ENCODE data around the gene HTR3A.

The HTR3A gene

DNA sequence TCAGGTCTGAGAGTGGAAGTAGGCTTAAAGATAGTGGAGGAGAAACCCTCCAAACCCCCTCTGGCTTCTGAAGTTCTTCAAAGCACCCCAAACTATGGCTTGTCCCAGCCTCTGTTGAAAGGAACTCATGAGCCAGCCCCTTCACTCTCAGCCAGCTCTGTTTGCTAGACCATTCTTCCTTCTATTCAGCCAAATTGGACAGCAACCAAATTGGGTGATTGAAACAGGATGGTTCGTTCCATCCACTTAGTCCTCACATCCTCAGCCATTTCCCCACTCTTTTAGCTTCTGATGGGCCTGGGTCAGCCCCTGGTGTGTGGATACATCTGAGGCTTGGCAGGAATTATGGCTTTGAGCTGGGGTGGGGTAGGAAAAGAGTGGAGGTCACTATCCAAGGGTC, 4.5 kb downstream of the HTR3A start:
- DNase-seq (ENCODE audit: low spot score), result no peak

DNA sequence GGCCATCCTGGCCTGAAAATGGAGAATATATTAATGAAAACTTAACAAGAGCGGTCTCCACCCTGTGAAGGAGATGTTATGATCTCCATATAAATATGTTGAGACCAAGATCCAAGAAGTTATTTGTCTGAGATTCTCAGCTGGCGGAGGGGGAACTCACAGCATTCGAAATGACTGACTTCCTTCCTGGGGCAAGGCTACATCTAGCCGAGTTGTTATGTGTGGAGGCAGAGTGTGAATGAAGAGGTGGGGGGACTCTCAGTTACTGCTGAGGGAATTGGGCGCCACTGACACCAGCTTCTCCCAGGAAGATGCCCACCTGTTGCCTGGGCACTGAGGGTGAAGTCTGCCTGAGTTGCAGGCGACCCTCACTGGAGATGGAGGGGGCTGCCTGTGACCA, 5.9 kb downstream of the HTR3A start:
- no peak for DNase-seq (ENCODE audit: low spot score)

DNA sequence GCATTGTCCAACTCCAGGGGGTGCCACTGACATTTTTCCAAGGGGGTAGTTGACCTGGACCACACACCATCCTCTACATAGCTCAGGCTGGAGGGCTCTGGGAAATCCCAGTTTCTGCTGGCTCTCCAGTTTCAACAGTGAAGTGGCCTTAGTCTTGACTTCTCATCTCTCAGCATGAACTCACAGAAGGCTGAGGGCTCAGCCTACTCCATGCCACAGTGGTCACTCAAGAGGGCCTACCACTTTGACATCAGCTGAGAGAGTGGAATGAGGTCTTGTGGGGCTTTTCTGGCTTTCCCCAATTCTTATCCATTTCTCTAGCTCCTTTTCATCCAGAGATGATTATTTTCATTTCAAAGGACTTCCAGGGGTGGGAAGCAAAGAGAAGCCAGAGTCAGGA, 7.4 kb downstream of the HTR3A start:
- no peak for DNase-seq (ENCODE audit: low spot score)

DNA sequence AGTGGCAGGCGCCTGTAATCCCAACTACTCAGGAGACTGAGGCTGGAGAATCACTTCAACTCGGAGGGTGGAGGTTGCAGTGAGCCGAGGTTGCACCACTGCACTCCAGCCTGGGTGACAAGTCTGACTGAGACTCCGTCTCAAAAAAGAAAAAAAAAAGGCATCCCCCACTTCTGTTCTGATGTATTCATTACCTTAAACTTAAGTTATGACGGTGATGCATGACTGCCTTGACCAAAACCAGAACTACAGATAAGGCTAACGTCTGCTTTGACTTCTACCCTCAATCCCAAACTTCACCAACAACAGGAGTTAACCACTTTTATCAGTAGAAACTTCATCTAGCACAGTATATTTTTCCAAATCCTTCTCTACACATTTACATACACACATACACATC, 9.9 kb downstream of the HTR3A start:
- no peak for DNase-seq (ENCODE audit: low spot score)

DNA sequence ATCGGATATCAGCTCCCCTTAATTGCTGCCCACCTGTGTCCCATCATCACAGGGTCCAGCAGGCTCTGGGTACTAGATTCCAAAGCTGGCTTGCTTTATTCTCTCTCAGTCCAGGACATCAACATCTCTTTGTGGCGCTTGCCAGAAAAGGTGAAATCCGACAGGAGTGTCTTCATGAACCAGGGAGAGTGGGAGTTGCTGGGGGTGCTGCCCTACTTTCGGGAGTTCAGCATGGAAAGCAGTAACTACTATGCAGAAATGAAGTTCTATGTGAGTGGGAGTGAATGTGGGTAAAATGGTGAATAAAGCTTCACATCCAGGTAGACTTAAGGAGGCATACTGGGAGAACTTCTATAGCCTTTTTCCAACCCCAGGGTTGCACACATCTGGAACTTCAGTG, 11.0 kb downstream of the HTR3A start:
- no peak for DNase-seq (ENCODE audit: low spot score)

DNA sequence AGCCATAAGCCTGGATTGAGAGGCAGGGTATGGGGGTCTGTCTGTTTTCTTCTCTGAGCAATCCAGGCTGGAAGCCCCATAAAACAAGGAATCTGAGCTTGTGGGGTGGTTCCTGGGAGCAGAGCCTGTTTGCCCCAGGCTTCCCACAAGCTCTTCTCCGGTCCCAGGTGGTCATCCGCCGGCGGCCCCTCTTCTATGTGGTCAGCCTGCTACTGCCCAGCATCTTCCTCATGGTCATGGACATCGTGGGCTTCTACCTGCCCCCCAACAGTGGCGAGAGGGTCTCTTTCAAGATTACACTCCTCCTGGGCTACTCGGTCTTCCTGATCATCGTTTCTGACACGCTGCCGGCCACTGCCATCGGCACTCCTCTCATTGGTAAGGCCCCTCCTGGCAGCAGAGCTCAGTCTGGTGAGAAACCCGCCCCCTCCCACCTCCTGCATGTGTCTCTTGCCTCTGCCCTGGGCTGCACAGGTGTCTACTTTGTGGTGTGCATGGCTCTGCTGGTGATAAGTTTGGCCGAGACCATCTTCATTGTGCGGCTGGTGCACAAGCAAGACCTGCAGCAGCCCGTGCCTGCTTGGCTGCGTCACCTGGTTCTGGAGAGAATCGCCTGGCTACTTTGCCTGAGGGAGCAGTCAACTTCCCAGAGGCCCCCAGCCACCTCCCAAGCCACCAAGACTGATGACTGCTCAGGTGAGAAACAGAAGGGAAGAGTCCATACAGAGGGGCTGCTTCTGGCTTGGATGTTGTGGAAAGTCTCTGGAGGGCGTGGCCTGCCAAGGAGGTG, 11.6 kb downstream of the HTR3A start:
- DNase-seq (ENCODE audit: low spot score), result no peak

DNA sequence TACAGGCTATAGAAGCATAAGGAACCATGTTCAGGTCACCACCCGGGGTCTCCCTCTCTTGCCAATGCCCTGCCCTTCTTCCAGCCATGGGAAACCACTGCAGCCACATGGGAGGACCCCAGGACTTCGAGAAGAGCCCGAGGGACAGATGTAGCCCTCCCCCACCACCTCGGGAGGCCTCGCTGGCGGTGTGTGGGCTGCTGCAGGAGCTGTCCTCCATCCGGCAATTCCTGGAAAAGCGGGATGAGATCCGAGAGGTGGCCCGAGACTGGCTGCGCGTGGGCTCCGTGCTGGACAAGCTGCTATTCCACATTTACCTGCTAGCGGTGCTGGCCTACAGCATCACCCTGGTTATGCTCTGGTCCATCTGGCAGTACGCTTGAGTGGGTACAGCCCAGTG, 14.5 kb downstream of the HTR3A start:
- DNase-seq (ENCODE audit: low spot score), result no peak

DNA sequence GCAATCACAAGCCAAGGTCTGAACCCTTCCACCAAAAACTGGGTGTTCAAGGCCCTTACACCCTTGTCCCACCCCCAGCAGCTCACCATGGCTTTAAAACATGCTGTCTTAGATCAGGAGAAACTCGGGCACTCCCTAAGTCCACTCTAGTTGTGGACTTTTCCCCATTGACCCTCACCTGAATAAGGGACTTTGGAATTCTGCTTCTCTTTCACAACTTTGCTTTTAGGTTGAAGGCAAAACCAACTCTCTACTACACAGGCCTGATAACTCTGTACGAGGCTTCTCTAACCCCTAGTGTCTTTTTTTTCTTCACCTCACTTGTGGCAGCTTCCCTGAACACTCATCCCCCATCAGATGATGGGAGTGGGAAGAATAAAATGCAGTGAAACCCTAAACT, 15.0 kb downstream of the HTR3A start:
- DNase-seq (ENCODE audit: low spot score), result no peak

DNA sequence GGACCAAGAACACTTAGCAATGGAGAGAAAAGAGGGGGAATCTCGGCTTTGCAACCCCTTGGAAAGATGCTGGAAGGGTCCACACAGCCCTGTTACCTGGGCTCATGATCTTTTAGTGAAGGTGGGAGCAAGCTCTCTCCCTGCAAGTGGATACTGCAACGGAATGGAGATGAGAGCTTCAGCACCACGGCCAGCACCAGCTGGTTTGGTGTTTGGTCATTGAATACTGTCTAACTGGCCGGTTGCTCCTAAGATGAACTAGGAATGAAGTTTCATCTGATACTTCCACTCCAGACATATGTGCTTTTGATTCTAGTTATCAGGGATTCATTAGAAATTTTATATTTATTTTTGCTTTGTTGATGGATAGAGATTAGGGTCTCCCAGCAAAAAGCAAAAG, 16.3 kb downstream of the HTR3A start:
- no peak for DNase-seq (ENCODE audit: low spot score)

DNA sequence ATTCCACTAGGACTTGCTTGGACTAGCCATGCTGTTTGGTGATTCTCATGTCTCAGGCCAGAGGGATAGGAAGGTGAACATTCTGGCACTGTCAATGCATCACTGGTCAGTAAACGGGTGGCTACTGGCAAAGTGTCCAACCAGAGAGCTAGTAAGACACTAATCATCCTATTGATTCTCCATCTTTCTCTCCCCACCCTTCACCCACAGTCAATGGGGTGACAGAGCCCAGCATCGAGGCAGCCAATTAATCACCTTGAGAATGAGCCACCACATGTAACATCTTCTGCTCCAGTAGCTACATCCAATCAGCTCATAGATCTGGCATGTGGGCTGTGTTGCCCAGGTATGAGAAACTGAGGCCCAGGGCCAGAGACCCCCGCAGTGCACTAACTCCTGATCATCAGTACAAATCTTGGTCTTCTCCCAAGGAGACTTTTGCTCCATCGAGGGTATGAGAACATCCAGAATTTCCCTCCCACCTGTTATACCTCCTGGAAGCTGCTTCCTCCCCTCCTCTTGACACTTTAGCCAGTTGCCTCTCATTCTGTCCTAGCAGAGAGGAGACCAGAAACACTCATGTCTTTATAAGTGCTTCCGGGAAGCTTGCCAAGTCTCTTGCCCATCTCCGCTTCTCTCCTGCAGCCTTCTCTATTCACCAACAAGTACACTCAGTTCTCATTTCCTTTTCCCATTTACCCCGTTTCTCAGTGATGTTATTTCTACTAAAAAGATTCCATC, 17.0 kb downstream of the HTR3A start:
- peak; percentile 13 for DNase-seq (ENCODE audit: low spot score)

DNA sequence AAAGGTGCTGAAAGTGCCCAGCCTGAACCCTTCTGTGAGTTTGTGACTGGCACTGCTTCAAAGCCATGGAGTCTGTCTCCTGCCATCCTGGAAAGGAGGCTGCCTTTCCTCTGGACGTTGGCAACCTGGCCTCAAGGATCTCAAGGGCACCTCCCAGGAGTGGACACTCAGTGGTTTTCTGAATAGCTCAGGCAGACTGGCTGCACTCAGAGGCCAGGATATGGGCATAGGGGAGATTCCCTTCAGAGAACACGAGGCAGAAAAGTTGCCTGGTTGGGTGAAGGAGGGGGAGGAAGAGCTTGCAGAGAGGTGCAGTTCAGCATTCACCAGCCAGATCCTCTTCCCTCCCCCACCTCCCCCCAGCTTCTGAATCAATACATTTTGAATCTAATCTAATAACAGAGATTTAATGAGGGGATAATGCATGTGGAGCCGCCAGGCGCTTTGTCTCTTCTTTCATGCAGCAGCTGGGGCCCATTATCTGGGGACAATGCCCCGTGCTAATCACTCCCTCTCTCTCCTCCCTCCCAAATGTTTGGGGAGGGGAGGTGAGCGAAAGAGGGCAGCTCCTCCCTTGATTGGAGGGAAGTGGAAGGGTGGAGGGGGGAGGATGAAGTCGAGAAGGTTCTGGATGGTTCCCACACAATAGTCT, 17.7 kb downstream of the HTR3A start:
- no peak for DNase-seq (ENCODE audit: low spot score)

DNA sequence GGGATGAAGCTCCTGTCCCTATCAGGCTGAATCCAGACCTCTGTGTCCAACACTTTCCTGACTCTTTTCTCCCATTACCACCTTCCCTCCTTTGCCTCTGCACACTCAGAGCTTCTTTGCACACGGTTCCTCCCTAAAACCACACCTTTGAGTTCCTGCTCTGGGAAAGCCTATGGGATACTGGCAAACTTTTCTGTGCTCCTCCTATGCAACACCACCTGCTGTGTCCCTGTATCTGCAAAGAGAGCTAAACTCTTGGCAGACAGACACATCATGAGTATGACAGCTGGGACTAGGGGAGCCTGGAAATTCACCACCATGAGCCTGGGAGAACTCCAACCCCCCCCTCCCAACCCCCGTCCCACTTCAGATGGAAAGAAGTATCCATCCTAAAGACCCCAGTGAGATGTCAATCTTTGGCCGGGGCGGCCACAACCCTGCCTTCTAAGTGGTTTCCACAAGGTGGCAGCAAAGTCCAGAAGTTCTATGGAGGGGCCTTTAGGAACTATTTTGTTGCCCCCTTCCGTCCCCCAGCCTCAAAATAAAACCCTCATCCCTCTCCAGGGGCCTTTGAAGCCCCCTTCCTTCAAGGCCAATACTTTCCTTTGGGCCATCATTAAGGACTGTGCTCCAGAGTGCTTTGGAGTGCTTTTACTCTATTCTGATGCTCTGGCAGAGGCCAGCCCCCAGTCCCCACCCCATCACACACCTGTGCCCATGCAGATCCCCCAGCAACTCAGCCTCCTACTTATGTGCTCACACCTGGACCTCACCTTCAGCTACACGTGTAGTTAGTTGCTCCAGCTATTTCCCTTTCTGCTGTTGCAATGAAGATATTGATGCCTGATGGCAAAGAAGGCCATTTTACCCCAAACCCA, 19.4 kb downstream of the HTR3A start:
- DNase-seq (ENCODE audit: low spot score), result peak; percentile 3

DNA sequence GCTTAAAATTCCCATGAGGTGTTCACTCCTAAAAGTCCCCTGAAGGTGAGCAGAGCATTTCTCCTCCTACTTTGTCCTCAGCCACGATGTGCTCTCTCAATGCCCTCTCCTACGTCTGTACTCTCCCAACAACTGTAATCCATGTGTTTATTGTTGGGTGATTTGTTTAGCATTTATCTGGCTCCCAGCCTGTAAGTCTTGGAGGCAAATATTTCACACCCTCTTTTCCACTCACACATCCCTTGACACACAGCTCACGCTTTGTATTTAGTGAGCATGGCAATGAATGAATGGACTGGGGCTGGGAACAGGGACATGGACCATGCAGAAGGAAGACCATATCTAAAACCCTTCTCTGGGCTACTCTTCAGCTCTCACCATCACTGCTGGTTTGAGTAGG, 22.6 kb downstream of the HTR3A start:
- no peak for DNase-seq (ENCODE audit: low spot score)

DNA sequence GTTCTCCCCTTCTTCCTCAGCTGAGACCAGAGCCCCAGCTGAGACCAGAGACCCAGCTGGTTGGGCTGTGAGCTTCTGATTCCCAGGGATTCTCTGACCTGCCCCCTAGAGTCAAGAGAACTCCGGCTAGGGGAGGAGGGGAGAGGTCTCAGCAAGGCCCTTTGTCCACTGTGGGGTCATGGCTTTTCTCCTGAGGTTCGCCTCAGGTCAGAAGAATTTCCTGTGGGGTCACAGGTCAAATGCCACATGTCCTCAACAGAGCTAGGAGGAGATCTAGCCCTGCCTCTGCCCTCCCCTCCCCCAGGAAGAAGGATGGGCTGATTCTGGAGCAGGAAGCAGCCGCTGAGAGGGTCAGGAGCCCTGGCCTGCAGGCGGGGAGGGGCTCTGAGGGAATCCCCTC, 23.7 kb downstream of the HTR3A start:
- DNase-seq (ENCODE audit: low spot score), result no peak

DNA sequence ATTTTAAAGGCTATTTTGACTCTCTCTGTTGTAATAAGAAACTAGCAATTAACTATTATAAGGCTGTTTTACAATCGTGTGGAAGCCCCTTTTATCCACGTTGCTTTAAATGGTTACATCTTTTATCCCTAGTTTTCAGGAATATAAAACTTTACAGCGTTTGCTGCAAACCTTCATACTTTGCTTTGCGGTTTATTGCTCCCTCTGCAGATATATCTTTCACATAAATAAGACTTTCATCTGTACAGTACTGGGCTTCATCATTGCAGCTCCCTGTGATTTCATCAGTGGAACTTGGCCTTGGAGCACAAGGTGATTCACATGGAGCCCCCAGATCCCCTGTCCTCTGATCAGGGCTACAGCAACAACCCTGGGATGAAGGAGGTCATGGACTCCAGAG, 25.6 kb downstream of the HTR3A start:
- no peak for DNase-seq (ENCODE audit: low spot score)

DNA sequence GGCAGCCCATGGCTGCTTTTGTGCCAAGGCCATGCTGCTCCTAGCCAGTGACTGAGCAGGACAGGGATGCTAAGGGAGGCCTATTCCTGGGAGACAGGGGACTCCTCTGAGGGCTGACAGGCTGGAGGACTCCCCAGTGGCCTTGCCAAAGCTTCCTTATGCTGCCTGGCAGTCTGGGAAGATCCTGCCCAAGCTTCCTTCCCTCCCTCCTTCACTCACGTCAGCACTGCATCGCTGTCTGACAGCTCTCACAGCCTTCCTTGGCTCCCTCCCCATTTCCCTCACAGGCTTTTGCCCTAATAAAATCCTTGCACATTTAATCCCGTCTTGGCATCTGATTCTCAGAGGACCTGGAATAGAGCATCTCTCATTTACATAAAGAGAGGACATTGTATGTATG, 26.5 kb downstream of the HTR3A start:
- no peak for DNase-seq (ENCODE audit: low spot score)

DNA sequence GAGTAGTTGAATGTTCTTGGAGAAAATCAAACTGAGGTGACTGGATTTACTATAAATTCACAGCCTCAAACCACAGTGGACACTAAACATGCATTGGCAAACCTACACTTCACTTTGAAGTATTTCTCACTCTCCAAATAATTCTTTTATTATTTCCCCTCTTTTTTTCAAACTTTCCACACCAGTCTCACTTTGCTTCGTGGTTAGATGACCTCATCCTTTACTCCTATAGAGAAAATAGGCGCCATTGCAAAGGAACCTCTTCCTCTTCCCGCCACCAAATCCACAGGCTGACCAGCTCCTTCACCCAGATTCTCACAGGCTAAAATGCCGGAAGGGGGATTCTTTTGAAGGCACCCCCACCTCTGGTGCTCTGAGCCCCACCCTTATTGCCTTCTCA, 33.4 kb downstream of the HTR3A start:
- DNase-seq (ENCODE audit: low spot score), result no peak

DNA sequence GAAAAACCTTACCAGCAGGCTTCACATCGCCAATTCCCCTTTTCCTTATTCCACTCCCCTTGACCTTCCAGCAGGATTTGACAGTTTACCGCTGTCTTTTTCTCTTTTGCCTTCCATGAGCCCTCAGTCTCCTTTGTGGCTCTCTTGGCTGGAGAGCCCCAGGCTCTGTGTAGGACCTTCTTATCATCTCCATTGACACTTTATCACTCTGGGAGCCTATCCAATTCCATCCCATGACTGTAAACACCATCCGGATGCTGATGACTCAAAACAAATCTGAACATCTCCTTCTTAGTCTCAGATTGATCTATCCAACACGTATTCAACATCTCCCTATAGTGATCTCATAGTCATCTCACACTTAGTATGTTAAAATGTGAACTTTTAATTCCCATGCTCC, 36.0 kb downstream of the HTR3A start:
- DNase-seq (ENCODE audit: low spot score), result no peak

DNA sequence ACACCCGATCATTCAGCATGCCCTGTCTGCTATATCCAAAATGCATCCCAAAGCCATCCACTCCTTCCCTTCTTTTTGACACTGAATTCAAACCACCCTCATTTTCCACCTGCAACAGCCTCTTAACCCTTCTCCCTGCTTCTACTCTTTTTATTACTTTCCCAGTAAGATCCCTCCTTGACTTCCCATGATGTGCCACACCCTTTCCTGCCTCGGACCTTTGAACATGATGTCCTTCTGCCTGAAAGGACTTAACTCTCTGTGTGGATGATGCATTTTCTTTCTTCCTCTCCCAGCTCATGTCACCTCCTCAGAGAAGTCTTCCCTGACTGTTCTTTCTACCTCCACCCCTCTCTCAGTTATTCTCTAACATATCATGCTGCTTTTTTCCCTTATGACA, 36.5 kb downstream of the HTR3A start:
- DNase-seq (ENCODE audit: low spot score), result no peak

DNA sequence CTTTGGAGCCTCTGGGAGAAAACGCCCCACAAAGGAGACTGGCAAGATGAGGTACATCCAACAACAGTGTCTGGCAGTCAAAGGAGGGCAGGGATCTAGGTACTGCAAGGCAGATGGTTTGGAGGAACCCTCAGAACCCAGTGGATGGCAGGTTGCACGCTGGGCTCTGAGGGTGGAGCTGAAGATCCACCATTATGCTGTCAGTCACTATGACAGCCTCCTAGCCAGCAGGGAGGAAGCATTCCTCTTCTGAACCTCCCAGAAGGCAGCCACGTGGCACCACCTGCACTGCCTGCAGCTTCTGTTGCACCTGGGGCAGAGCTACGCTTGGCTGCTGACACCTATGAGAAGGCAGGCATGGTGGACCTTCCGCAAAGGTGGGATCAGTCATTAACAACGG, 40.2 kb downstream of the HTR3A start:
- no peak for DNase-seq (ENCODE audit: low spot score)

DNA sequence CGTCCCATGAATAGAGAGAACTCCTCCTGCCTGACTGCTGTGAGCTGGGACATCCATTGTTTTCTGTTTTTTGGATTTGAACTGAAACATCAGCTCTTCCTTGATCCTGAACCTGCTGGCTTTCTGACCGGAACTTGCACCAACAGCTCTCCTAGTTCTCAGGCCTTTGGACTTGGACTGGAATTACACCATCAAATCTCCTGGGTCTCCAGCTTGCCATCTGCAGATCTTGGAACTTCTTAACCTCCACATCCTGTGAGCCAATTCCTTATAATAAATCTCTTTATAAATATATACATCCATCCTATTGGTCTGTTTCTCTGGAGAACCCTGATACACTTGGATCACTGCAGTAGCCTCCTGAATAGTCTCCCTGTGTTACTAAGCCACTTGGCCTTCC, 42.1 kb downstream of the HTR3A start:
- no peak for DNase-seq (ENCODE audit: low spot score)

DNA sequence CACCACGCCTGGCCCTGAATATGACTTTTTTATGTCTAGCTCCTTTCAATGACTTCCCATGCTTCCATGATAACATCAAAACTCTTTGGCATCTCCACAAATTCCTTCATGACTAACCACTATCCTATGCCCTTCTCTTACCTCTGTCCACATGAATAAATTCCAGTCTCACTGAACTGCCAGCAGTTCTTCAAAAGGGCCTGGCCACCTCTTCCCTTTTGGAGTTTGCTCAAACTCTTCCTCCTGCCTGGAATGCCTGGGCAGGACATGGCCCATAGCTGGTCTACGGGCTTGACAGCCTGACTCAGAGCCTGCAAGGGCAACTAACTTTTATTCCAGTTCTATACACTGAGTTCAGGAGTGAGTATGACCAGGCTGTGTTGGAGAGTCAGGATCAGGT, 42.8 kb downstream of the HTR3A start:
- DNase-seq (ENCODE audit: low spot score), result no peak
